Astrocyte of the hippocampus (primary cell): ENCODE data around the gene SLC35F6.

Experiments
- DNase-seq: peaks from one replicate; pipeline ENCODE4 v3.0.0; 2011; ENCODE audit warnings: low read depth, low spot score

Gene SLC35F6

DNA sequence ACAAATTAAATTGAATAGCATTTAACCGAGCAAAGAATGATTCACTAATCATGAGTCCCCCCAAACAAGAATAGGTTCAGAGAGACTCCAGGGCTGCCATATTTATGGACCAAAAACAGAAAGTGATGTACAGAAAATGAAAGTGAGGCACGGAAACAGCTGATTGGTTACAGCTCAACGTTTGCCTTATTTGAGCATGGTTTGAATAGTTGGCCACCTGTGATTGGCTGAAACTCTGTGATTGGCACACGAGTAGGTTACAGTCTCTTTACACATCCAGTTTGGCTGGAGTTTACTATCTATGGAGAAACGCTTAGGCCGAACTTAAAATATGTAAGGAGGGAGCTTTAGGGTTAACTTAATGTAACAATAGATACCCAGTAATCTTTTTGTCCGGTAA, 56.8 kb downstream of the SLC35F6 start:
- DNase-seq: no peak

DNA sequence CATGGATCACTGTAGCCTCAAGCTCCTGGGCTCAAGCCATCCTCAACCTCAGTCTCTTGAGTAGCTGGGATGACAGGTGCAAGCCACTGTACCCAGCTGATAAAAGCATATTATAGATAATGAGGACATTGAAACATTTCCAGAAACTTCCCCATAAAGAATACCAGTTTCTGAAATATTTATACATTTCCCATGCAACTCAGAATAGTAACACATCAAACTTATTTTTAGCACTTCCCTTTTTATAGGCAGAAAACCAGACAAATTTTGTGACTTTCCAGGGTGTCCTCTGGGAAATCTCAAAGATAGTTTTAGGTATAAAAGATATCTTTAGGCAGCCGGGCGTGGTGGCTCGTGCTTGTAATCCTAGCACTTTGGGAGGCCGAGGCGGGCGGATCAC, 58.8 kb downstream of the SLC35F6 start:
- no peak for DNase-seq
